HepG2 (cell line): ENCODE data around the gene HSPB2. TPM values are rescaled to one million over a fixed set of nuclear protein-coding genes. Genes with fewer than 3 reads are reported as not detected.

Experiments
- ATAC-seq: fragments of 200-7000 bp; cut with Tn5 transposase; 3 replicates; pipeline ENCODE4 v1.9.1; 2020; ENCODE audit warnings: mild to moderate bottlenecking, moderate library complexity
- BruUV-seq: library from RNA; stranded (reverse); fragments of 400-500 nt; replicated peaks from 2 replicates; lab custom pipeline; 2021; lab: Mats Ljungman, UMichigan
- CTCF ChIA-PET: fragments of 300-600 bp; formaldehyde crosslinking; extraction: SDS; loops from one replicate; lab custom pipeline; 2021; ENCODE audit warnings: low total read pairs, inconsistent platforms, low intra/inter-chr PET ratio; lab: Yijun Ruan, JAX
- POLR2A ChIA-PET: fragments of 350-600 bp; sonication (Branson Sonifier 250); formaldehyde crosslinking; loops from one replicate; lab custom pipeline; 2020; ENCODE audit warnings: antibody characterized with exemption, inconsistent platforms; lab: Yijun Ruan, JAX
- DNase-seq: peaks from one replicate; pipeline ENCODE4 v3.0.0-alpha.2; 2015; ENCODE audit warnings: low spot score
- FAIRE-seq: peaks from 3 replicates; lab custom pipeline; 2011; peaks lifted over from hg19 to GRCh38; lab: Jason Lieb, UNC
- H2AFZ ChIP-seq: one replicate; pipeline ENCODE4 v1.6.1; 2011; ENCODE audit warnings: low read length, inconsistent platforms
- H3K27ac ChIP-seq: fragments of 300-600 bp; 3 replicates; pipeline ENCODE4 v1.8.0; 2011; ENCODE audit warnings: mixed run types, mild to moderate bottlenecking, mixed read lengths, low read length, inconsistent platforms; ENCODE audit not compliant: insufficient read depth; ENCODE audit errors: extremely low read length
- H3K27me3 ChIP-seq, 2 experiments: fragments of 200-600 bp in 1 of 2; 2 replicates in 1 of 2; 3 replicates in 1 of 2; pipeline versions ENCODE4 v1.6.0 to v1.8.0; 2011; ENCODE audit warnings: low read length in 2 of 2, mild to moderate bottlenecking in 2 of 2, moderate library complexity in 2 of 2, inconsistent platforms in 1 of 2; ENCODE audit not compliant: insufficient read depth in 2 of 2, control insufficient read depth in 1 of 2
- H3K36me3 ChIP-seq, 2 experiments: fragments of 200-600 bp in 1 of 2; replicated peaks in 1 of 2; 2 replicates in 1 of 2; 3 replicates in 1 of 2; pipeline versions ENCODE4 v1.5.1 to v1.8.0; 2011; ENCODE audit warnings: low read length in 2 of 2, inconsistent platforms in 1 of 2; ENCODE audit not compliant: insufficient read depth in 2 of 2, control insufficient read depth in 1 of 2
- H3K4me1 ChIP-seq: 2 replicates; pipeline ENCODE4 v1.5.1; 2012; ENCODE audit warnings: low read length, inconsistent platforms; ENCODE audit not compliant: insufficient read depth
- H3K4me2 ChIP-seq: 2 replicates; pipeline ENCODE4 v1.6.0; 2011; ENCODE audit warnings: low read depth, low read length, inconsistent platforms
- H3K4me3 ChIP-seq, 3 experiments: fragments of 200-600 bp in 1 of 3; sonication (generic), shearing (Covaris generic) in 1 of 3; replicated peaks in 1 of 3; 2 replicates each; pipeline ENCODE4 v1.5.1; 2011 to 2016; ENCODE audit warnings: low read length in 3 of 3, inconsistent platforms in 2 of 3, low read depth in 2 of 3, mild to moderate bottlenecking in 2 of 3, control low read depth in 1 of 3, mixed read lengths in 1 of 3; ENCODE audit not compliant: insufficient read depth in 1 of 3
- H3K79me2 ChIP-seq: one replicate; pipeline ENCODE4 v1.6.1; 2011; ENCODE audit warnings: low read length, inconsistent platforms; ENCODE audit not compliant: insufficient read depth
- H3K9ac ChIP-seq: 2 replicates; pipeline ENCODE4 v1.6.0; 2011; ENCODE audit warnings: mild to moderate bottlenecking, low read depth, low read length, inconsistent platforms; ENCODE audit not compliant: insufficient read depth
- H3K9me3 ChIP-seq: 2 replicates; pipeline ENCODE4 v1.5.1; 2012; ENCODE audit warnings: mild to moderate bottlenecking, low read length
- H4K20me1 ChIP-seq: 2 replicates; pipeline ENCODE4 v1.6.0; 2011; ENCODE audit warnings: inconsistent platforms, mild to moderate bottlenecking, low read length, moderate library complexity; ENCODE audit not compliant: insufficient read depth
- CEBPB ChIP-seq: IDR thresholded peaks from 2 replicates; pipeline ENCODE4 v1.6.1; 2011; ENCODE audit warnings: low read depth, low read length, improper control_type of control experiment, borderline replicate concordance
- MAFG ChIP-seq: sonication (generic); formaldehyde crosslinking; IDR thresholded peaks from 2 replicates; pipeline ENCODE4 v1.5.1; 2020; ENCODE audit warnings: mild to moderate bottlenecking, missing genetic modification reagents
- WGBS: methylation state at CpG from one replicate; pipeline ENCODE4 v1.1.6; 2017; ENCODE audit warnings: low lambda C conversion rate; 5-methylcytosine and 5-hydroxymethylcytosine counted together
- in situ Hi-C: cut with HindIII; loops from 2 replicates; pipeline ENCODE4 v1.10.0; 2017; ENCODE audit warnings: low pct_unique_long_range_greater_than_20kb; ENCODE audit not compliant: extremely low pct_ligation_motif_present
- intact Hi-C: fragments of 100-400 bp; cut with micrococcal nuclease; formaldehyde crosslinking; loops from one replicate; pipeline ENCODE4 v1.10.0; 2022; ENCODE audit not compliant: unreplicated experiment
- polyA plus RNA-seq, 8 experiments: library from polyadenylated mRNA; depleted of rRNA in 3 of 8; stranded (reverse) in 7 of 8; unstranded in 1 of 8; fragments of >200 nt; fragmentation: Illumina TruSeq in 4 of 8; extraction: Trizol in 4 of 8; gene quantifications; 2 replicates each; pipeline versions ENCODE4 v1.2.1 to v1.2.3, GENCODE V29; 2011 to 2016; ENCODE audit warnings: low read depth in 4 of 8, missing spikeins in 1 of 8, mixed read lengths in 1 of 8; ENCODE audit not compliant: insufficient read depth in 1 of 8
- total RNA-seq, 5 experiments: library from RNA; depleted of rRNA; stranded (reverse); fragments of >200 nt; fragmentation: Illumina TruSeq; extraction: Trizol; gene quantifications; 2 replicates each; pipeline ENCODE4 v1.2.3, GENCODE V29; 2016; ENCODE audit warnings: low read depth in 1 of 5
- TF ChIP-seq, protein P1 (sequence below): sonication (generic); formaldehyde crosslinking; conservative IDR thresholded peaks from 2 replicates; pipeline ENCODE4 v1.8.0; 2022; ENCODE audit warnings: mild to moderate bottlenecking, moderate library complexity, missing genetic modification reagents

The HSPB2 gene
- total and polyA plus RNA-seq, 2 of the 13 experiments (the other 11 are each of a cell fraction or from before 2014, with no cell fraction given): 0.04 TPM; not detected in 1

- Histone ChIP-seq H2AFZ (no peak overlapping the region), H3K9me3 (no peaks in the 10 kb centered on the region), H3K4me1 (no peaks in the 10 kb centered on the region), H4K20me1 (no peaks in the 10 kb centered on the region), H3K27ac (no peak overlapping the region), H3K4me2 (no peak overlapping the region), H3K4me3 (no peak overlapping the region), H3K79me2 (no peaks in the 10 kb centered on the region), H3K36me3 (no peaks in the 10 kb centered on the region), H3K9ac (no peak overlapping the region), H3K27me3 (no peaks in the 10 kb centered on the region)
- intact Hi-C loops (no loop called here), in situ Hi-C loops (no loop called here)
- ATAC-seq: no peak
- ChIA-PET POLR2A (interaction anchor here (1.0 kb wide), 1 partner anchor 31 kb away, joined by 3 read pairs; no protein-coding TSS in a partner anchor), CTCF (no interaction called here)
- TF ChIP-seq CEBPB: 0 out of 2 replicates have a peak, but pooled peaks have one; percentile 15
- TF ChIP-seq, protein P1, sequence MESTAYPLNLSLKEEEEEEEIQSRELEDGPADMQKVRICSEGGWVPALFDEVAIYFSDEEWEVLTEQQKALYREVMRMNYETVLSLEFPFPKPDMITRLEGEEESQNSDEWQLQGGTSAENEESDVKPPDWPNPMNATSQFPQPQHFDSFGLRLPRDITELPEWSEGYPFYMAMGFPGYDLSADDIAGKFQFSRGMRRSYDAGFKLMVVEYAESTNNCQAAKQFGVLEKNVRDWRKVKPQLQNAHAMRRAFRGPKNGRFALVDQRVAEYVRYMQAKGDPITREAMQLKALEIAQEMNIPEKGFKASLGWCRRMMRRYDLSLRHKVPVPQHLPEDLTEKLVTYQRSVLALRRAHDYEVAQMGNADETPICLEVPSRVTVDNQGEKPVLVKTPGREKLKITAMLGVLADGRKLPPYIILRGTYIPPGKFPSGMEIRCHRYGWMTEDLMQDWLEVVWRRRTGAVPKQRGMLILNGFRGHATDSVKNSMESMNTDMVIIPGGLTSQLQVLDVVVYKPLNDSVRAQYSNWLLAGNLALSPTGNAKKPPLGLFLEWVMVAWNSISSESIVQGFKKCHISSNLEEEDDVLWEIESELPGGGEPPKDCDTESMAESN (CRISPR knock-in tag): no peak
- FAIRE-seq: no peak
- BruUV-seq: no TSS peak
- WGBS: 81% methylated on average over 4 of the region's 4 CpGs
- no peak for DNase-seq
Observed at GRCh38 chr11:111886032-111886431, 26.5 kb upstream of the HSPB2 start.

DNA sequence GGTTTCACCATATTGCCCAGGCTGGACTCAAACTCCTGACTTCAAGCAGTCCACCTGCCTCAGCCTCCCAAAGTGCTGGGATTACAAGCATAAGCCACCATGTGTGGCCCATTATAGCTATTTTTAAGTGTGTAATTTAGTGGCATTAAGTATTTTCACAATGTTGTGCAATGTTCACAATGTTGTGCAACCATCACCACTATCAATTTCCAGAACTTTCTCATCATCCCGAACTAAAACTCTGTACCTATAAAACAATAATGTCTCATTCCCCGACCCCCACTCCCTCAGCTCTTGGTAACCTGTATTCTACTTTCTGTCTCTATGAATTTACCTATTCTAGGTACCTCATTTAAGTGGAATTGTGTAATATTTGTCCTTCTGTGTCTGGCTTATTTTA lies 25.7 kb upstream of the HSPB2 start:
- POLR2A ChIA-PET: no interaction called here
- WGBS: 64% methylated on average over 2 of the region's 2 CpGs
- H3K27me3 ChIP-seq: no peaks in the 10 kb centered on the region
- H3K4me3 ChIP-seq: no peak overlapping the region
- intact Hi-C loops (no loop called here), in situ Hi-C loops (no loop called here)
- H3K9ac ChIP-seq: no peak overlapping the region
- ATAC-seq (no peak), DNase-seq (no peak), FAIRE-seq (no peak)
- H3K27ac ChIP-seq: no peak overlapping the region
- no peaks in the 10 kb centered on the region for H3K4me1 ChIP-seq
- CTCF ChIA-PET: no interaction called here
- BruUV-seq: no TSS peak
- no peak for TF ChIP-seq MAFG
- peak; percentile 83 for TF ChIP-seq CEBPB
- no peaks in the 10 kb centered on the region for H3K9me3 ChIP-seq
- no peak overlapping the region for H3K4me2 ChIP-seq
- no peaks in the 10 kb centered on the region for H3K36me3 ChIP-seq
- no peak overlapping the region for H2AFZ ChIP-seq
- no peaks in the 10 kb centered on the region for H4K20me1 ChIP-seq
- H3K79me2 ChIP-seq: no peaks in the 10 kb centered on the region
